ENCODE measurements around the gene DPH5. TPM values are rescaled to one million over a fixed set of nuclear protein-coding genes. Genes with fewer than 3 reads are reported as not detected.
"Not testable (repeated sequence)": the region's sequence is repeated elsewhere in the genome, so short reads cannot be mapped to it uniquely, and the experiment has no call there.

DPH5 gene
- total and polyA plus RNA-seq, 5 experiments from 2014 or later: 41.8 to 64.7 (median 60.5) TPM

DNA sequence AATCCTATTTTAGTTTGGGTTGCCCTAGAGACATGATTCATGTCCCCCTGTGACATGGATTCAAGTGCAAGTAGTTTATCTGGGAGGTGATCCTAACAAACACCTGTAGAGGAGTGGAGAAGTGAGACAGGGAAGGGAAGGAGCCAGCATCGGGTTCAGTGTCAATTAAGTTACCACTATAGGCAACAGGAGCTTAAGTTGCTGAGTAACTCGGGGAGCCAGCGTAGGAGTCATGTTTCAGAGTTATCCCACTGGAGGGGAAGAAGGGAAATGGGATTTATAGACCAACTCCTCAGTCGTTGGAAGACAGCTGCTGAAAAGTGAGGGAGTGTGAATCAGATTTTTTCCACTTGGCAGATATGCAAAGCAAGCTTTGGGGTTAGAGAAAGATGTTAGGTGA lies 74.8 kb downstream of the DPH5 start:
- Mint-ChIP-seq H3K36me3 (peaks cover 61 to 83% (median 75%) of the 10 kb centered on the region in 3 donors), H3K27ac (peak overlapping the region in 9 of 10 donors; percentile 58 to 94 (median 78)), H3K9me3 (peaks cover 17 to 69% (median 65%) of the 10 kb centered on the region in 9 donors), H3K27me3 (peaks cover 0 to 2% (median 0%) of the 10 kb centered on the region in 5 donors), H3K4me1 (peaks cover 29 to 86% (median 62%) of the 10 kb centered on the region in 4 donors), H3K4me3 (peak overlapping the region in 5 of 10 donors; percentile 6 to 58 (median 17))
- POLR2A ChIA-PET: interaction anchor here (1.4 to 3.0 kb wide), 4 partner anchors 9 to 22 kb away, joined by 3 to 49 read pairs (median 10); no protein-coding TSS in a partner anchor
- ATAC-seq (no peak), DNase-seq (no peak)

DNA sequence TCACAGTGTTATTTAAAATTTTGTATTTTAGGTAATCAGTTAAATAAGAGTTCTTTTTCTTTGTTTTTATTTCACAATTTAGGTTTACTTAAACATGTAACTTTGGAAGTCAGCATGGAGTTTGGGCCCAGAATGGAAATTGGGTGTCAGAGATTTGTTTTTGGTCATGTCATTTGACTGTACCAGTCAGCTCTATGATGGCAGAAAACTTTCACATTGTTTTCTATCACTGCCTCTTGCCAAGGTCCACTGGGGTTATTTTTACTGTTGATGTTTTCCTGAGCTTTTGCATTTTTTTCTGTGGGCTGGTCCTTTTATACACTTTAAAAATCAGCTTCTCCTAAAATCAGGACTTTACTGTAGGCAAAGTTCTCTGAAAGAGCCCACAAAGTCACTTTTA lies 75.2 kb downstream of the DPH5 start:
- peaks cover 17 to 73% (median 69%) of the 10 kb centered on the region in 9 donors for H3K9me3 Mint-ChIP-seq
- H3K4me1 Mint-ChIP-seq: peaks cover 29 to 87% (median 61%) of the 10 kb centered on the region in 4 donors
- peak overlapping the region in 2 of 10 donors; percentile 8 to 58 for H3K4me3 Mint-ChIP-seq
- H3K27ac Mint-ChIP-seq: peak overlapping the region in 9 of 10 donors; percentile 58 to 95 (median 81)
- H3K36me3 Mint-ChIP-seq: peaks cover 65 to 88% (median 78%) of the 10 kb centered on the region in 3 donors
- ATAC-seq (no peak), DNase-seq (no peak)
- POLR2A ChIA-PET: interaction anchor here (0.6 to 3.0 kb wide), 7 partner anchors 9 to 286 kb away, joined by 3 to 49 read pairs (median 9); partner anchors contain the start of genes EXTL2 and S1PR1
- H3K27me3 Mint-ChIP-seq: peaks cover 0 to 2% (median 0%) of the 10 kb centered on the region in 5 donors

DNA sequence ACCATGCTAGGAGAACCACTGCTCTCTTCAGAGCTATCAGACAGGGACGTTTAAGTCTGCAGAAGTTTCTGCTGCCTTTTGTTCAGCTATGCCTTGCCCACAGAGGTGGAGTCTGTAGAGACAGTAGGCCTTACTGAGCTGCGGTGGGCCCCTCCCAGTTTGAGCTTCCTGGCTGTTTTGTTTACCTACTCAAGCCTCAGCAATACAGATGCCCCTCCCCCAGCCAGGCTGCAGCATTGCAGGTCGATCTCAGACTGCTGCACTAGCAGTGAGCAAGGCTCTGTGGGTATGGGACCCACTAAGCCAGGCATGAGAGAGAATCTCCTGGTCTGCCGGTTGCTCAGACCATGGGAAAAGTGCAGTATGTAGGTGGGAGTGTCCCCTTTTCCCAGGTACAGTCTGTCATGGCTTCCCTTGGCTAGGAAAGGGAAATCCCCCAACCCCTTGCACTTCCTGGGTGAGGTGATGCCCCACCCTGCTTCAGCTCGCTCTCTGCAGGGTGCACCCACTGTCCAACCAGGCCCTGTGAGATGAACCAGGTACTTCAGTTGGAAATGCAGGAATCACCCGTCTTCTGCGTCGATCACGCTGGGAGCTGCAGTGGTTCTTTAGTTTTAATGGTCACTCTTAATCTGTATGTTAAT lies 75.9 kb downstream of the DPH5 start:
- H3K36me3 Mint-ChIP-seq: peaks cover 65 to 95% (median 85%) of the 10 kb centered on the region in 3 donors
- DNase-seq (peak; percentile 48 to 90 (median 76)), ATAC-seq (peak; percentile 92 to 97)
- POLR2A ChIA-PET: interaction anchor here (0.6 to 3.0 kb wide), 18 partner anchors 8 to 488 kb away, joined by 3 to 49 read pairs (median 4); partner anchors contain the start of genes EXTL2 and S1PR1
- peaks cover 29 to 86% (median 62%) of the 10 kb centered on the region in 4 donors for H3K4me1 Mint-ChIP-seq
- peak overlapping the region; percentile 43 to 79 (median 71) for H3K4me3 Mint-ChIP-seq
- H3K27me3 Mint-ChIP-seq: not testable (repeated sequence)
- H3K27ac Mint-ChIP-seq: peak overlapping the region; percentile 58 to 95 (median 92)
- H3K9me3 Mint-ChIP-seq: peaks cover 20 to 80% (median 70%) of the 10 kb centered on the region in 9 donors

GRCh38 chr1:100948721-100949405 lies 76.7 kb downstream of the DPH5 start:
- Mint-ChIP-seq H3K27ac (peak overlapping the region; percentile 58 to 95 (median 92)), H3K4me3 (peak overlapping the region; percentile 43 to 79 (median 72)), H3K4me1 (peaks cover 29 to 81% (median 59%) of the 10 kb centered on the region in 4 donors), H3K9me3 (peaks cover 20 to 81% (median 70%) of the 10 kb centered on the region in 9 donors), H3K36me3 (peaks cover 62 to 94% (median 85%) of the 10 kb centered on the region in 3 donors)
- POLR2A ChIA-PET: interaction anchor here (0.6 to 3.0 kb wide), 14 partner anchors 8 to 488 kb away, joined by 3 to 49 read pairs (median 4); partner anchors contain the start of gene S1PR1
- peak in 3 of 10 donors; percentile 35 to 42 (median 38) for DNase-seq
- not testable (repeated sequence) for H3K27me3 Mint-ChIP-seq
- peak in 1 of 2 donors; percentile 29 for ATAC-seq

DNA sequence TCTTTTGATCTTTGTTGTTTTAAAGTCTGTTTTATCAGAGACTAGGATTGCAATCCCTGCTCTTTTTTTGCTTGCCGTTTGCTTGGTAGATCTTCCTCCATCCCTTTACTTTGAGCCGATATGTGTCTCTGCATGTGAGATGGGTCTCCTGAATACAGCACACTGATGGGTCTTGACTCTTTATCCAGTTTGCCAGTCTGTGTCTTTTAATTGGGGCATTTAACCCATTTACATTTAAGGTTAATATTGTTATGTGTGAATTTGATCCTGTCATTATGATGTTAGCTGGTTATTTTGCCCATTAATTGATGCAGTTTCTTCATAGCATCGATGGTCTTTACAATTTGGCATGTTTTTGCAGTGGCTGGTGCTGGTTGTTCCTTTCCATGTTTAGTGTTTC lies 77.8 kb downstream of the DPH5 start:
- Mint-ChIP-seq H3K27ac (peak overlapping the region in 5 of 10 donors; percentile 33 to 94 (median 62)), H3K9me3 (peaks cover 13 to 78% (median 63%) of the 10 kb centered on the region in 9 donors), H3K4me3 (peak overlapping the region in 3 of 10 donors; percentile 22 to 34 (median 34)), H3K4me1 (peaks cover 32 to 81% (median 59%) of the 10 kb centered on the region in 4 donors), H3K36me3 (peaks cover 58 to 87% (median 74%) of the 10 kb centered on the region in 3 donors)
- POLR2A ChIA-PET: interaction anchor here (2.4 kb wide), 1 partner anchor 16 kb away, joined by 7 read pairs; no protein-coding TSS in a partner anchor
- not testable (repeated sequence) for DNase-seq, H3K27me3 Mint-ChIP-seq, ATAC-seq

GRCh38 chr1:100946064-100946463 lies 79.5 kb downstream of the DPH5 start:
- ATAC-seq, POLR2A ChIA-PET, H3K27me3 Mint-ChIP-seq, DNase-seq: not testable (repeated sequence)
- peaks cover 10 to 67% (median 56%) of the 10 kb centered on the region in 9 donors for H3K9me3 Mint-ChIP-seq
- H3K4me3 Mint-ChIP-seq: peak overlapping the region in 3 of 10 donors; percentile 3 to 36 (median 24)
- H3K27ac Mint-ChIP-seq: peak overlapping the region in 4 of 10 donors; percentile 22 to 69 (median 41)
- peaks cover 39 to 82% (median 67%) of the 10 kb centered on the region in 4 donors for H3K4me1 Mint-ChIP-seq
- H3K36me3 Mint-ChIP-seq: peaks cover 50 to 79% (median 66%) of the 10 kb centered on the region in 3 donors

DNA sequence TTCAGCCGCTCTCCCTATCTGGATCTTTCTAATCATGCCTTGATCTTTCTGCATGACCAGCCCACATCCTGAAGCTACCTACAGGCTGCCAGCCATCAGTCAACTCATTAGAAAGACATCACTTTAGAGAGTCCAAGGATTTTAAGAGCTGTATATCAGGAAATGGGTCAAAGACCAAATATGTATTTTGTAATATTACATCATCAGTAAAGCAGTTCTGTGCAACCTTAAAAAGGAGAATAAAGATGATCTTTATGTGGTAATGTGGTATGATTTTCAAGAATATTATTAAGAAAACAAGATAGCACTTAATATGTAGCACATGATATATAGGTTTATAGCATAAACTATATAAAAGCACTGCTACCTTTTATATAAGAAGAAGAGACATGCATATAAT lies 82.1 kb downstream of the DPH5 start:
- POLR2A ChIA-PET: interaction anchor here (1.0 to 5.3 kb wide), 5 partner anchors 14 to 301 kb away, joined by 3 to 29 read pairs (median 4); partner anchors contain the start of gene S1PR1
- H3K27ac Mint-ChIP-seq: peak overlapping the region; percentile 83 to 96 (median 92)

DNA sequence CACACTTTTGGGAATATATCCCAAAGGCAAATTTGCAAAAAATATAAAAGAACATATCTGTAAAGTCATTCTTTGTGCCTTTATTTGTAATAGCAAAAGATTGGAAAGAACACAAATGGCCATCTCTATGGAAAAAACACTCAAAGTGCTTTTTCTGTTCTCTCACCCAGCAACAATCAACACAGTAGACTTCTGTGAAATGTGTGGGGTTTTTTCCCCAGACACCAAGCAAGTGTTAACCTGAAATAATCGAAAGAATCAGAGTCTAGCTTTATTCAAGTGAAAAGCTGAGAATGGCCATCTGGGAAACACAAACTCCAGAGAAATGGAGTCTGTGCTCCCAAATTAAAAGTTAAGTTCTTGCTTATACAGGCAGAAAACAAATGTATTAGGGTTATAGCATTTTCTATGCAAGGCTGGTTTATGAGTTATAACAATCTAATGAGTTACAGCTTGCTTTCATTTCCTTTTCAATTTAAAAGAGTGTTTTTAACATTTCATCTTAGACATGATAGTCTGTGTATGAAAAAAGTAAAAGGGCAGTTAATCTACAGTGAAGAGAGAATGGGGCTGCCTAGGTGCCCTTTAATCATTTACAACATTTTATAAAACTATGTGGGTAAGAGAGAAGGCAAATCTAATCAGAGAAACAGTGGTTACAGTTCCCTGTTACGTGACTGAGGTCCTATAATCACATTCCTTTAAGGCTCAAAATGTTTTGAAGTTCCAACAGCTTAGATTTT lies 83.1 kb downstream of the DPH5 start:
- Mint-ChIP-seq H3K36me3 (peaks cover 36 to 69% (median 58%) of the 10 kb centered on the region in 3 donors), H3K27ac (peak overlapping the region; percentile 83 to 96 (median 92)), H3K4me1 (peaks cover 29 to 64% (median 50%) of the 10 kb centered on the region in 4 donors), H3K9me3 (peaks cover 8 to 41% (median 34%) of the 10 kb centered on the region in 9 donors), H3K27me3 (no peaks in the 10 kb centered on the region), H3K4me3 (peak overlapping the region; percentile 49 to 78 (median 72))
- ATAC-seq: peak; percentile 53 to 65
- POLR2A ChIA-PET: interaction anchor here (1.1 to 5.3 kb wide), 5 partner anchors 10 to 302 kb away, joined by 3 to 29 read pairs (median 12); partner anchors contain the start of gene S1PR1
- no peak for DNase-seq

More for the DNA sequence above, 82.1 kb downstream of the DPH5 start:
- no peak for DNase-seq
- H3K9me3 Mint-ChIP-seq: peaks cover 10 to 49% (median 40%) of the 10 kb centered on the region in 9 donors
- H3K27me3 Mint-ChIP-seq: peaks cover 0 to 2% (median 0%) of the 10 kb centered on the region in 5 donors
- ATAC-seq: peak; percentile 16 to 29
- H3K4me3 Mint-ChIP-seq: peak overlapping the region in 9 of 10 donors; percentile 57 to 78 (median 74)
- H3K4me1 Mint-ChIP-seq: peaks cover 31 to 69% (median 58%) of the 10 kb centered on the region in 4 donors
- peaks cover 43 to 71% (median 59%) of the 10 kb centered on the region in 3 donors for H3K36me3 Mint-ChIP-seq

DNA sequence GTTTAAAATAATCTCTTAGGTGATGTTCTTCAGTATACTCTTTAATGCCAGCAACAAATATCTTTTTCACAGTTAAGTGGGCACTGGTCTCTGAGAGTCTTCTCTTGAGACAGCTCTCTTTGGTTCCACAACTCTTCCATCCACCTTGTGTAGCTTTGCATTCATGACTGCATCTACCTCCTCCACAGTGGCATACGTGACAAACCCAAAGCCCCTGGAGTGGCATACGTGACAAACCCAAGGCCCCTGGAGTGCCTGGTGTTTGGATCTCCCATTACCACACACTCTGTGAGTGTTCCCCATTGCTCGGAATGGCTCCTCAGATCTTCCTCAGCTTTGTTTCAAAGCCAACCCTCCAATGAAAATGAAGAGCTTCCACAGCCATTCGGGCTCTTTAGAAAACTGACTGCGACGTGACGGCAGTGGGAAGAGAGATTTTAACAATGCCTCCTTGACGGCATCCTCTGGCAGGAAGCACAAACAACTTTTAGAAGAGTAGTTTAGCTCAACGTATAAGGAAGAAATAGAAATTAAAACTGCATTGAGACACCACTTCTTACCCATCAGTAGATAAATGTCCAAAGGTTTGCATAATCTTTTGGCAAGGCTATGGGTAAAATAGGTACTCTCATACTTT lies 83.9 kb downstream of the DPH5 start:
- H3K36me3 Mint-ChIP-seq: peaks cover 29 to 67% (median 55%) of the 10 kb centered on the region in 3 donors
- H3K4me1 Mint-ChIP-seq: peaks cover 29 to 62% (median 45%) of the 10 kb centered on the region in 4 donors
- H3K4me3 Mint-ChIP-seq: peak overlapping the region; percentile 49 to 78 (median 72)
- H3K9me3 Mint-ChIP-seq: peaks cover 2 to 33% (median 27%) of the 10 kb centered on the region in 9 donors
- POLR2A ChIA-PET: interaction anchor here (0.7 to 5.3 kb wide), 7 partner anchors 9 to 296 kb away, joined by 3 to 29 read pairs (median 11); partner anchors contain the start of genes EXTL2, S1PR1 and SLC30A7
- DNase-seq: no peak
- ATAC-seq: peak; percentile 30 to 55
- H3K27ac Mint-ChIP-seq: peak overlapping the region; percentile 83 to 96 (median 92)
- H3K27me3 Mint-ChIP-seq: no peaks in the 10 kb centered on the region

DNA sequence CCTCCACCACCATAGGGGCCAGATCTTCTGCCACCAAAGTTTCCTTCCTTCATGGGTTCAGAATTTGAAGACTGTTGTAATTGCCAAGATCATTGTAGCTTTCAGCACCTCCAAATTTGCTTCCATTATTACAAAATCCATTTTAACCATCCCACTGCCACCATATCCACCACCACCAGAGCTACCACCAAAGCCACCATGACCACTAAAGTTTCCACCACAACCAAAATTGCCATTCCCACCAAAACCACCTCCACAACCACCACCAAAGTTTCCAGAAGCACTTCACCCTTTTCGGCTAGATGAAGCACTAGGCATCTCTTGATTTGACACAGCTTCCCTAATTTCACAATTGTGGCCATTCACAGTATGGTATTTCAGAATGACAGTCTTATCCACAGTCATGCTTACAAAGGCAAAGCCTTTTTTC lies 84.5 kb downstream of the DPH5 start:
- Mint-ChIP-seq H3K27ac (peak overlapping the region; percentile 83 to 96 (median 92)), H3K9me3 (peaks cover 0 to 28% (median 21%) of the 10 kb centered on the region in 9 donors), H3K27me3 (no peaks in the 10 kb centered on the region), H3K4me3 (peak overlapping the region in 7 of 10 donors; percentile 55 to 78 (median 74)), H3K4me1 (peaks cover 31 to 62% (median 48%) of the 10 kb centered on the region in 4 donors), H3K36me3 (peaks cover 28 to 67% (median 54%) of the 10 kb centered on the region in 3 donors)
- ATAC-seq (no peak), DNase-seq (no peak)
- POLR2A ChIA-PET: interaction anchor here (0.7 to 5.3 kb wide), 8 partner anchors 8 to 296 kb away, joined by 3 to 29 read pairs (median 8); partner anchors contain the start of genes EXTL2, S1PR1 and SLC30A7
